ENCODE measurements around the gene MYG1. TPM values are rescaled to one million over a fixed set of nuclear protein-coding genes. Genes with fewer than 3 reads are reported as not detected.

MYG1 gene
- total RNA-seq, 6 experiments from 2014 or later: 17.6 to 27.1 (median 20.8) TPM

DNA sequence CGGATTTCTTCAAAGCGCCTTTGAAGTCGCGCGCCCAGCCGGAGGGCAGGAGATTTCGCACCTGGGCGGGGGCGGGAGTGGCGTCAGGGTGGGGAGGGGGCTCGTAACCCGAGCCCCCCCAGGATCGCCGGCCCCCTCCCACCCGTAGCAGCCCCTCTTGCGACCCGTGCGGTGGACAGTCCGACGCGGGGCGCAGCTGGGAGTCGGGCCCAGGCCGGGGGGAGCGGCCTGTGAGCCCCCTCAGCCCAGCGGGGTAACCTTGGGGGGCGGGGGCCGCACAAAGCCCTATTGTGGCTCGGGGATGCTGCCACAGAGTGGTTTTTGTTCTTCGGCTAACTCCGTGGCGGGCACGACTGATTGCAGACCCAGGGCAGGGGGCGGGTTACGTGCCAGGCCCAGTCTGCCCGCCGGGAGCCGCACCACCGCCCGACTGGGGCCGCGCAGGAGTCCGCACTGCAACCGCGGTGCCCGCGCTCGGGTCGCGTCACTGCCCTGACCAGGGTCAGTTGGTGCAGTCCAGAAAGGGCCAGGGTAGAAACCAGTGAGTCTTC is 26.1 kb downstream of the MYG1 start:
- intact Hi-C loops (cut with DNase I): loop anchor here in 1 of 2 donors (10.0 kb wide), 1 partner anchor 179 kb away; the partner anchor contains the start of genes NPFF and TARBP2
- Histone ChIP-seq H3K27ac (peak overlapping the region in 2 of 3 donors; percentile 71 to 88), H3K4me1 (peaks cover 0 to 27% (median 8%) of the 10 kb centered on the region in 4 donors), H3K36me3 (no peaks in the 10 kb centered on the region), H3K4me3 (peak overlapping the region; percentile 64 to 76 (median 72)), H3K9me3 (no peaks in the 10 kb centered on the region), H3K27me3 (no peaks in the 10 kb centered on the region)
- DNase-seq (peak; percentile 63 to 65 (median 65)), ATAC-seq (peak; percentile 1 to 19 (median 5))
- no peak for TF ChIP-seq POLR2A (IDR thresholded peaks at IDR 0.05)
- TF ChIP-seq, protein P1, sequence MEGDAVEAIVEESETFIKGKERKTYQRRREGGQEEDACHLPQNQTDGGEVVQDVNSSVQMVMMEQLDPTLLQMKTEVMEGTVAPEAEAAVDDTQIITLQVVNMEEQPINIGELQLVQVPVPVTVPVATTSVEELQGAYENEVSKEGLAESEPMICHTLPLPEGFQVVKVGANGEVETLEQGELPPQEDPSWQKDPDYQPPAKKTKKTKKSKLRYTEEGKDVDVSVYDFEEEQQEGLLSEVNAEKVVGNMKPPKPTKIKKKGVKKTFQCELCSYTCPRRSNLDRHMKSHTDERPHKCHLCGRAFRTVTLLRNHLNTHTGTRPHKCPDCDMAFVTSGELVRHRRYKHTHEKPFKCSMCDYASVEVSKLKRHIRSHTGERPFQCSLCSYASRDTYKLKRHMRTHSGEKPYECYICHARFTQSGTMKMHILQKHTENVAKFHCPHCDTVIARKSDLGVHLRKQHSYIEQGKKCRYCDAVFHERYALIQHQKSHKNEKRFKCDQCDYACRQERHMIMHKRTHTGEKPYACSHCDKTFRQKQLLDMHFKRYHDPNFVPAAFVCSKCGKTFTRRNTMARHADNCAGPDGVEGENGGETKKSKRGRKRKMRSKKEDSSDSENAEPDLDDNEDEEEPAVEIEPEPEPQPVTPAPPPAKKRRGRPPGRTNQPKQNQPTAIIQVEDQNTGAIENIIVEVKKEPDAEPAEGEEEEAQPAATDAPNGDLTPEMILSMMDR (IDR thresholded peaks at IDR 0.05): no peak
- WGBS (ENCODE audit: insufficient coverage, low coverage, low lambda C conversion rate, missing lambda C conversion rate): 0% methylated on average over 4 of the region's 50 CpGs

DNA sequence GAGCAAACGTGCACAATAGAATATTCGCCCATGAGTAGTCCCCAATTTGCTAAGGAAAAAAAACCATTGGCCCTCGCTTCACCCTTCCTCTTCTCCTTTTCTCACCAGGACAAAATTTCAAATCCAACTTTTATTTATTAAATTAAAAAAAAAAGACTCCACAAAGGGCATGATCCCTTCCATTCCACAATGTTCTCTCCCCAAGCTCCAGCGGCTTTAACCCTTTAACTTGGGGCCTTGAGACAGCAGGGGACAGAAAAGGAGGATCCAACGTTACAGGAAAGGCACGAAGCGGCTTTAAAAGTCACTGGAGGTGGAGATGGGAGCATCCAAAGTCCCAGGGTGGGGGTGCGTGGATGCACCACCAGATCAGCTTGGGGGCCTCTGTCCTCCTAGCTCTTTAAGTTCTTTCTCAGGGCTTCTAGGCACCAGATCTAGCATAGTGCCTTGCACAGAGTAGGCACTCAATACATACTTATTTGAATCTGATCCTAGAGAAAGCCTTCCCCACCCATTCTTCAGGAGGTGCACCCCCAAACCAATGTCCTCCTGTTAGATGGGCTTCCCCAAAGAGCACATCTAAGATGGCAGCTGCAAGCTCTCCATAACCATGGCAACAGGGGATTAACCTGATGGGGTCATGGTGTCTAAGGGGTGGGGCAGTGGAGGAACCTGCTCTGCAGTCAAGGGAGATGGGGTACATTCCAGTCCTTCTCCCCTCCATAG is 27.1 kb downstream of the MYG1 start:
- no peaks in the 10 kb centered on the region for H3K9me3 ChIP-seq
- WGBS (ENCODE audit: insufficient coverage, low coverage, low lambda C conversion rate, missing lambda C conversion rate): 77% methylated on average over 8 of the region's 8 CpGs
- ATAC-seq (no peak), DNase-seq (no peak)
- intact Hi-C loops (cut with DNase I): loop anchor here in 1 of 2 donors (10.0 kb wide), 1 partner anchor 178 kb away; the partner anchor contains the start of genes NPFF and TARBP2
- no peak overlapping the region for H3K27ac ChIP-seq
- H3K27me3 ChIP-seq: no peaks in the 10 kb centered on the region
- no peak overlapping the region for H3K4me3 ChIP-seq
- H3K36me3 ChIP-seq: no peaks in the 10 kb centered on the region
- TF ChIP-seq, protein P1 (IDR thresholded peaks at IDR 0.05): no peak
- no peak for TF ChIP-seq POLR2A (IDR thresholded peaks at IDR 0.05)
- H3K4me1 ChIP-seq: peaks cover 0 to 24% (median 7%) of the 10 kb centered on the region in 4 donors

DNA sequence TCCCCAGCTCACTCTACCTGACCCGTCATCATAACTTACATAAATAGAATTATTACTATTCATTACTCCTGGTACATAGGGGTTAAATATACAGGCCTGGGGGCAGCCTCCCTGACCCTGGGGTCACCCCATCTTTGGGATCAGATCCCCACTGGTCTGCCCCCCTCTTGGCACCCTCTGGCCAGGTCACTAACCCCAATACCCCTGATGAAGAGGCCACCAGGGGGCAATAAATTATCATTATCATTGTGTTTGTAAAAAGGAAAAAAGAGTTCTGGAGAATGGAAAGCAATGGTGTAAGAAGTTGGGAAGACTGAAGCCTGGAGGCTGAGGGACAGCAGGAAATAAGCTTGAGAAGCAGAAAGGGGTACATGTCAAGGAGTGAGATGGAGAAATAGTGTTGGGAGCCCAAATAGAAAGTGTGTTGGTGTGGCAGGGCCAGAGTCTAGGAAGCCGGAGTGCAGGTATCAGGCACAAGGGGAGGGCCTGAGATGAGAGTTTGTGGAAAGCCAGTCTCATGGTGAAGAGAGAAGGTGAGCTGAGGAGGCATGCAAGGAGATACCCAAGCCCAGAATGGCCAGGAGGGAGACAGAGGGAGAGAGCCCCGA is 28.0 kb downstream of the MYG1 start:
- DNase-seq: no peak
- Histone ChIP-seq H3K27me3 (no peaks in the 10 kb centered on the region), H3K36me3 (no peaks in the 10 kb centered on the region), H3K9me3 (no peaks in the 10 kb centered on the region), H3K4me3 (no peak overlapping the region), H3K4me1 (peaks cover 0 to 18% (median 5%) of the 10 kb centered on the region in 4 donors), H3K27ac (no peak overlapping the region)
- intact Hi-C loops (cut with DNase I): loop anchor here in 1 of 2 donors (10.0 kb wide), 1 partner anchor 177 kb away; the partner anchor contains the start of genes NPFF and TARBP2
- ATAC-seq: no peak
- 74% methylated on average over 3 of the region's 3 CpGs for WGBS (ENCODE audit: insufficient coverage, low coverage, low lambda C conversion rate, missing lambda C conversion rate)
- TF ChIP-seq POLR2A (IDR thresholded peaks at IDR 0.05): no peak
- TF ChIP-seq, protein P1 (IDR thresholded peaks at IDR 0.05): peak in 3 of 4 donors; percentile 27 to 33 (median 30)

DNA sequence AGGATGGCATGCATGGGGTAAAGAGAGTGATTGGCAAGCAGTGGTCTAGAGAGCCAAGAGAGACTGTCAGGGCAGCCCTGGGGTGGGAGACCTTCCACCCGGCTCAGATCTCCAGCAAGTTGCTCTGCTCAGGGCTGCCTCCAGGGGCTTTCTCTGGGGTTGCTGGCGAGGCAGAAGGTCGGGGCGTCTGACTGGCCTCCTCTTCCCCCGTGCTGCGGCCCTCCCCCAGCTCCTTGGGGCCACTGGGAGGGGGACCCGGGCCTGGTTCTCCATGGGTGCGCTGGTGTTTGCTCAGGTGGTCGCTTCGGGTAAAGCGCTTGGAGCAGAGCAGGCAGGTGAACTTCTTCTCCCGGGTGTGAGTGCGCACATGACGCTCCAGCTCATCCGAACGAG is 28.5 kb downstream of the MYG1 start:
- TF ChIP-seq POLR2A (IDR thresholded peaks at IDR 0.05): no peak
- TF ChIP-seq, protein P1 (IDR thresholded peaks at IDR 0.05): no peak
- intact Hi-C loops (cut with DNase I): loop anchor here in 1 of 2 donors (10.0 kb wide), 1 partner anchor 177 kb away; the partner anchor contains the start of genes NPFF and TARBP2
- no CpG with 5 or more reads among the region's 16 CpGs for WGBS (ENCODE audit: insufficient coverage, low coverage, low lambda C conversion rate, missing lambda C conversion rate)
- H3K27ac ChIP-seq: no peak overlapping the region
- H3K9me3 ChIP-seq: no peaks in the 10 kb centered on the region
- DNase-seq (no peak), ATAC-seq (no peak)
- no peaks in the 10 kb centered on the region for H3K27me3 ChIP-seq
- no peak overlapping the region for H3K4me3 ChIP-seq
- no peaks in the 10 kb centered on the region for H3K36me3 ChIP-seq
- H3K4me1 ChIP-seq: peaks cover 0 to 18% (median 5%) of the 10 kb centered on the region in 4 donors
